Esophagus squamous epithelium (tissue), 4 donors: ENCODE data around the gene VAT1.

ENCODE experiments used
- POLR2A ChIP-seq, 4 donors: fragments of 450-650 bp; IDR thresholded peaks; one replicate each; pipeline ENCODE4 v1.6.1; 2017; ENCODE audit warnings: antibody characterized with exemption in 4 of 4, mild to moderate bottlenecking in 4 of 4, moderate library complexity in 3 of 4
- TF ChIP-seq, protein P1 (sequence below), 6 experiments: fragments of 450-650 bp in 4 of 6; fragments of 200-600 bp in 2 of 6; sonication (generic) in 2 of 6; IDR thresholded peaks; one replicate each; pipeline ENCODE4 v1.5.1; 2016 to 2019; ENCODE audit warnings: antibody characterized with exemption in 6 of 6, mild to moderate bottlenecking in 4 of 6, moderate library complexity in 4 of 6

DNA sequence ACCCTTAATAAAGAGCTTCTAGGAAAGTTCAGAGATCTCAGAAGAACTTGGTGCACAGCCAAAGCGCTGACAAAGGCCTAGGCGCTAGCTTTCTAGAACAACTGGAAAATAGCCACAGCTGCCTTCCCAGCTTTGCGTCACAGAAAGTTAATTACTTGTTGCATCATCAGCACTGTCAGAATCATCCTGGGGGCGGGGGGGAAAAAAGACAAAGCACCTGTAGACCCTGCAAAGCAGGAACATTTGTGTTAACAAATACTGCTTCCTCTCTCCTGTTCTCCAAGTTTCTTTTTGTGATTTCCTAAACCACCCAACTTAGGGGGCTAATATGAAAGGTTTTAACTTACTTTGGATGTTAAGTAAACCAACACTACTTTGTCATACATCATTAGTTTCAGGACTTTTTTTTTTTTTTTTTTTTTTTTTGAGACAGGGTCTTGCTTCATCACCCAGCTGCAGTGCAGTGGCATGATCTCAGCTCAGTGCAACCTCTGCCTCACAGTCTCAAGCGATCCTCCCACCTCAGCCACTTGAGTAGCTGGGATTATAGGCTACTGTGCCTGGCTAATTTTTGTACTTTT, 53.1 kb downstream of the VAT1 start:
- TF ChIP-seq, protein P1, sequence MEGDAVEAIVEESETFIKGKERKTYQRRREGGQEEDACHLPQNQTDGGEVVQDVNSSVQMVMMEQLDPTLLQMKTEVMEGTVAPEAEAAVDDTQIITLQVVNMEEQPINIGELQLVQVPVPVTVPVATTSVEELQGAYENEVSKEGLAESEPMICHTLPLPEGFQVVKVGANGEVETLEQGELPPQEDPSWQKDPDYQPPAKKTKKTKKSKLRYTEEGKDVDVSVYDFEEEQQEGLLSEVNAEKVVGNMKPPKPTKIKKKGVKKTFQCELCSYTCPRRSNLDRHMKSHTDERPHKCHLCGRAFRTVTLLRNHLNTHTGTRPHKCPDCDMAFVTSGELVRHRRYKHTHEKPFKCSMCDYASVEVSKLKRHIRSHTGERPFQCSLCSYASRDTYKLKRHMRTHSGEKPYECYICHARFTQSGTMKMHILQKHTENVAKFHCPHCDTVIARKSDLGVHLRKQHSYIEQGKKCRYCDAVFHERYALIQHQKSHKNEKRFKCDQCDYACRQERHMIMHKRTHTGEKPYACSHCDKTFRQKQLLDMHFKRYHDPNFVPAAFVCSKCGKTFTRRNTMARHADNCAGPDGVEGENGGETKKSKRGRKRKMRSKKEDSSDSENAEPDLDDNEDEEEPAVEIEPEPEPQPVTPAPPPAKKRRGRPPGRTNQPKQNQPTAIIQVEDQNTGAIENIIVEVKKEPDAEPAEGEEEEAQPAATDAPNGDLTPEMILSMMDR (IDR thresholded peaks at IDR 0.05) = no peak
- no peak for TF ChIP-seq POLR2A (IDR thresholded peaks at IDR 0.05)
